ENCODE measurements around the gene C1orf232.

Gene C1orf232

GRCh38 chr1:26177182-26177684 is 8.5 kb upstream of the C1orf232 start, which contains the start of gene CNKSR1:
Gene CNKSR1 (plus strand): TSS chr1:26177491. CDS start chr1:26177548, 57 bp downstream.
- no peak for DNase-seq

- DNase-seq: no peak
Measured at GRCh38 chr1:26175346-26175745, 6.6 kb upstream of the C1orf232 start.

- DNase-seq: no peak
Measured at GRCh38 chr1:26171084-26172072, 2.6 kb upstream of the C1orf232 start, which contains the start of gene ZNF593OS. Gene ZNF593OS (minus strand): TSS chr1:26171832. CDS start chr1:26171661, 171 bp downstream.

GRCh38 chr1:26170472-26170821 is 1.7 kb upstream of the C1orf232 start:
- DNase-seq: no peak

GRCh38 chr1:26169669-26170471 is 1.1 kb upstream of the C1orf232 start, which contains the start of gene ZNF593:
Gene ZNF593 (plus strand): TSS chr1:26169908. CDS start chr1:26169984, 76 bp downstream.
- peak; percentile 75 for DNase-seq

- DNase-seq: no peak
Measured at GRCh38 chr1:26169198-26169554, 413 bp upstream of the C1orf232 start.

GRCh38 chr1:26166719-26167281 is 2.0 kb downstream of the C1orf232 start:
- no peak for DNase-seq

GRCh38 chr1:26164861-26165842 is 3.6 kb downstream of the C1orf232 start:
- no peak for DNase-seq

- peak; percentile 40 for DNase-seq
Measured at GRCh38 chr1:26164036-26164860, 4.5 kb downstream of the C1orf232 start.

GRCh38 chr1:26163684-26164035 is 5.1 kb downstream of the C1orf232 start:
- DNase-seq: no peak

GRCh38 chr1:26162220-26162709 is 6.5 kb downstream of the C1orf232 start:
- DNase-seq: no peak

- peak; percentile 28 for DNase-seq
Measured at GRCh38 chr1:26161415-26162219, 7.1 kb downstream of the C1orf232 start.

GRCh38 chr1:26160527-26161414 is 8.0 kb downstream of the C1orf232 start:
- DNase-seq: no peak

GRCh38 chr1:26159743-26160039 is 9.1 kb downstream of the C1orf232 start:
- no peak for DNase-seq

- DNase-seq: no peak
Measured at GRCh38 chr1:26158908-26159742, 9.6 kb downstream of the C1orf232 start, which contains the start of gene FAM110D. Gene FAM110D (plus strand): TSS chr1:26159079. CDS start chr1:26161292, 2,213 bp downstream.

GRCh38 chr1:26158271-26158907 is 10.4 kb downstream of the C1orf232 start:
- no peak for DNase-seq
